SK-N-SH (cell line): ENCODE data around the gene SHISA4.

Experiments
- CTCF ChIP-seq: fragments of 200-600 bp; sonication (generic); IDR thresholded peaks from 2 replicates; pipeline ENCODE4 v1.6.1; 2017; ENCODE audit warnings: antibody characterized with exemption, mild to moderate bottlenecking, moderate library complexity
- EZH2phosphoT487 ChIP-seq: fragments of 200-600 bp; sonication (generic); IDR thresholded peaks from 2 replicates; pipeline ENCODE4 v1.6.1; 2017; ENCODE audit warnings: low read depth, mixed run types, mild to moderate bottlenecking, antibody characterized with exemption, moderate library complexity, borderline replicate concordance
- GABPA ChIP-seq: IDR thresholded peaks from 2 replicates; pipeline ENCODE4 v1.4.0; 2012; ENCODE audit warnings: low read depth, mild to moderate bottlenecking
- GATA2 ChIP-seq: sonication (generic); formaldehyde crosslinking; IDR thresholded peaks from 2 replicates; pipeline ENCODE4 v1.5.0; 2020; ENCODE audit warnings: mild to moderate bottlenecking, missing genetic modification reagents
- JUND ChIP-seq: IDR thresholded peaks from 2 replicates; pipeline ENCODE4 v1.4.0; 2012
- POLR2AphosphoS5 ChIP-seq: IDR thresholded peaks from 2 replicates; pipeline ENCODE4 v1.6.1; 2012; ENCODE audit warnings: low read depth, low read length
- RXRA ChIP-seq: IDR thresholded peaks from 2 replicates; pipeline ENCODE4 v1.4.0; 2012; ENCODE audit warnings: low read depth, mild to moderate bottlenecking, borderline replicate concordance

- TF ChIP-seq CTCF, result peak; percentile 35
- no peak for TF ChIP-seq EZH2phosphoT487
- no peak for TF ChIP-seq JUND
- TF ChIP-seq POLR2AphosphoS5, result no peak
- no peak for TF ChIP-seq RXRA
- TF ChIP-seq GABPA, result no peak
- no peak for TF ChIP-seq GATA2 (CRISPR knock-in tag)
These were observed 8.3 kb downstream of the SHISA4 start for GRCh38 chr1:201896951-201897391.
